ENCODE results near the gene SCN3A. TPM values are rescaled to one million over a fixed set of nuclear protein-coding genes. Genes with fewer than 3 reads are reported as not detected.

Gene SCN3A
- total and polyA plus RNA-seq, 2 donors (not counting 1 experiment from before 2014, with no cell fraction given), result 5.4 to 6.1 TPM

GRCh38 chr2:165202239-165202638 lies 1.6 kb downstream of the SCN3A start:
- Histone ChIP-seq H3K27me3 (replicated peaks in 1 of 4; ENCODE audit: control extremely low read depth in 1 of 4, control insufficient read depth in 3 of 4, insufficient read depth in 4 of 4, low read length in 3 of 4) (no peaks in the 10 kb centered on the region), H3K4me2 (replicated peaks; ENCODE audit: low read depth, low read length, poor library complexity, severe bottlenecking) (peak overlapping the region; percentile 51), H4K20me1 (ENCODE audit: control insufficient read depth, insufficient read depth, low read length, poor library complexity, severe bottlenecking) (no peaks in the 10 kb centered on the region), H3K79me2 (ENCODE audit: control insufficient read depth, insufficient read depth, low read length) (peaks cover 52% of the 10 kb centered on the region), H3K4me3 (ENCODE audit: control extremely low read depth in 1 of 5, extremely low read depth in 1 of 5, insufficient read depth in 1 of 5, low read depth in 2 of 5, low read length in 4 of 5) (peak overlapping the region in 2 of 5 experiments; percentile 11 to 21), H3K9ac (ENCODE audit: low read length) (peak overlapping the region; percentile 24), H3K4me1 (ENCODE audit: control insufficient read depth in 2 of 2, insufficient read depth in 2 of 2, low read length in 2 of 2) (peaks cover 11 to 44% of the 10 kb centered on the region in 2 donors), H3K9me3 (ENCODE audit: control extremely low read depth in 1 of 3, control insufficient read depth in 2 of 3, insufficient read depth in 1 of 3, low read length in 2 of 3) (no peaks in the 10 kb centered on the region), H3K36me3 (replicated peaks in 1 of 2; ENCODE audit: control extremely low read depth in 1 of 2, control insufficient read depth in 1 of 2, extremely low read depth in 1 of 2, insufficient read depth in 2 of 2, low read length in 1 of 2) (peaks cover 0 to 2% of the 10 kb centered on the region in 2 experiments), H2AFZ (ENCODE audit: insufficient read depth, low read depth, low read length, poor library complexity, severe bottlenecking) (no peak overlapping the region), H3K27ac (ENCODE audit: low read length in 2 of 2) (peak overlapping the region in 1 of 2 donors; percentile 38)
- no peak for TF ChIP-seq EZH2 (IDR thresholded peaks at IDR 0.05; ENCODE audit: borderline replicate concordance, insufficient read depth, low read depth, low read length, poor library complexity, severe bottlenecking)
- TF ChIP-seq, protein P1, sequence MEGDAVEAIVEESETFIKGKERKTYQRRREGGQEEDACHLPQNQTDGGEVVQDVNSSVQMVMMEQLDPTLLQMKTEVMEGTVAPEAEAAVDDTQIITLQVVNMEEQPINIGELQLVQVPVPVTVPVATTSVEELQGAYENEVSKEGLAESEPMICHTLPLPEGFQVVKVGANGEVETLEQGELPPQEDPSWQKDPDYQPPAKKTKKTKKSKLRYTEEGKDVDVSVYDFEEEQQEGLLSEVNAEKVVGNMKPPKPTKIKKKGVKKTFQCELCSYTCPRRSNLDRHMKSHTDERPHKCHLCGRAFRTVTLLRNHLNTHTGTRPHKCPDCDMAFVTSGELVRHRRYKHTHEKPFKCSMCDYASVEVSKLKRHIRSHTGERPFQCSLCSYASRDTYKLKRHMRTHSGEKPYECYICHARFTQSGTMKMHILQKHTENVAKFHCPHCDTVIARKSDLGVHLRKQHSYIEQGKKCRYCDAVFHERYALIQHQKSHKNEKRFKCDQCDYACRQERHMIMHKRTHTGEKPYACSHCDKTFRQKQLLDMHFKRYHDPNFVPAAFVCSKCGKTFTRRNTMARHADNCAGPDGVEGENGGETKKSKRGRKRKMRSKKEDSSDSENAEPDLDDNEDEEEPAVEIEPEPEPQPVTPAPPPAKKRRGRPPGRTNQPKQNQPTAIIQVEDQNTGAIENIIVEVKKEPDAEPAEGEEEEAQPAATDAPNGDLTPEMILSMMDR (IDR thresholded peaks at IDR 0.05), result no peak
- WGBS (ENCODE audit: insufficient coverage), result no CpG with 5 or more reads among the region's 1 CpG
- intact Hi-C loops (cut with micrococcal nuclease), result loop anchor here (5.0 kb wide), 3 partner anchors 60 to 465 kb away; no protein-coding TSS in a partner anchor
- DNase-seq (no peak), ATAC-seq (ENCODE audit: low read depth) (no peak)
- Mint-ChIP-seq H3K4me3 (peak overlapping the region; percentile 41), H3K9me3 (ENCODE audit: insufficient read depth) (no peaks in the 10 kb centered on the region), H3K27ac (no peak overlapping the region), H3K27me3 (peaks cover 3% of the 10 kb centered on the region), H3K4me1 (peaks cover 38% of the 10 kb centered on the region)
- ChIA-PET CTCF (interaction anchor here (0.7 to 12.1 kb wide), 6 partner anchors 11 to 464 kb away, joined by 3 to 219 read pairs (median 4); no protein-coding TSS in a partner anchor), POLR2A (no interaction called here)

GRCh38 chr2:165198181-165198580 lies 5.7 kb downstream of the SCN3A start:
- Histone ChIP-seq H3K79me2 (ENCODE audit: control insufficient read depth, insufficient read depth, low read length) (peaks cover 75% of the 10 kb centered on the region), H3K27ac (ENCODE audit: low read length in 2 of 2) (no peak overlapping the region), H4K20me1 (ENCODE audit: control insufficient read depth, insufficient read depth, low read length, poor library complexity, severe bottlenecking) (no peaks in the 10 kb centered on the region), H2AFZ (ENCODE audit: insufficient read depth, low read depth, low read length, poor library complexity, severe bottlenecking) (no peak overlapping the region), H3K4me2 (replicated peaks; ENCODE audit: low read depth, low read length, poor library complexity, severe bottlenecking) (no peak overlapping the region), H3K4me1 (ENCODE audit: control insufficient read depth in 2 of 2, insufficient read depth in 2 of 2, low read length in 2 of 2) (peaks cover 31 to 81% of the 10 kb centered on the region in 2 donors), H3K27me3 (replicated peaks in 1 of 4; ENCODE audit: control extremely low read depth in 1 of 4, control insufficient read depth in 3 of 4, insufficient read depth in 4 of 4, low read length in 3 of 4) (no peaks in the 10 kb centered on the region), H3K9me3 (ENCODE audit: control extremely low read depth in 1 of 3, control insufficient read depth in 2 of 3, insufficient read depth in 1 of 3, low read length in 2 of 3) (no peaks in the 10 kb centered on the region), H3K36me3 (replicated peaks in 1 of 2; ENCODE audit: control extremely low read depth in 1 of 2, control insufficient read depth in 1 of 2, extremely low read depth in 1 of 2, insufficient read depth in 2 of 2, low read length in 1 of 2) (peaks cover 0 to 2% of the 10 kb centered on the region in 2 experiments), H3K4me3 (ENCODE audit: control extremely low read depth in 1 of 5, extremely low read depth in 1 of 5, insufficient read depth in 1 of 5, low read depth in 2 of 5, low read length in 4 of 5) (no peak overlapping the region), H3K9ac (ENCODE audit: low read length) (no peak overlapping the region)
- POLR2A ChIA-PET, result no interaction called here
- no peak for ATAC-seq (ENCODE audit: low read depth)
- CTCF ChIA-PET, result no interaction called here
- H3K4me3 Mint-ChIP-seq, result no peak overlapping the region
- H3K4me1 Mint-ChIP-seq, result peaks cover 60% of the 10 kb centered on the region
- no peaks in the 10 kb centered on the region for H3K27me3 Mint-ChIP-seq
- no peak for DNase-seq
- H3K9me3 Mint-ChIP-seq (ENCODE audit: insufficient read depth), result no peaks in the 10 kb centered on the region
- no peak for TF ChIP-seq EZH2 (IDR thresholded peaks at IDR 0.05; ENCODE audit: borderline replicate concordance, insufficient read depth, low read depth, low read length, poor library complexity, severe bottlenecking)
- TF ChIP-seq, protein P1 (IDR thresholded peaks at IDR 0.05), result no peak
- no peak overlapping the region for H3K27ac Mint-ChIP-seq
- WGBS (ENCODE audit: insufficient coverage), result 86% methylated on average over 1 of the region's 2 CpGs
- intact Hi-C loops (cut with micrococcal nuclease), result no loop called here
